Measurements from ENCODE around the gene SMYD1. TPM values are rescaled to one million over a fixed set of nuclear protein-coding genes. Genes with fewer than 3 reads are reported as not detected.
A peak's percentile ranks its signal among the peaks of the same experiment; 100 is the strongest.
"Not testable (repeated sequence)": the region's sequence is repeated elsewhere in the genome, so short reads cannot be mapped to it uniquely, and the experiment has no call there.

SMYD1 gene
- 0.87 TPM for polyA plus RNA-seq (2013, experiment 1 of 2; ENCODE audit: insufficient read length)
- 8.6 TPM for polyA plus RNA-seq (2013, experiment 2 of 2; ENCODE audit: insufficient read length)

- no peak for DNase-seq
Measured at GRCh38 chr2:88067598-88067997, at the start of gene SMYD1. Gene SMYD1, plus strand, starts transcription at chr2:88067825. Its CDS starts 40 bp downstream, at chr2:88067865.

DNA sequence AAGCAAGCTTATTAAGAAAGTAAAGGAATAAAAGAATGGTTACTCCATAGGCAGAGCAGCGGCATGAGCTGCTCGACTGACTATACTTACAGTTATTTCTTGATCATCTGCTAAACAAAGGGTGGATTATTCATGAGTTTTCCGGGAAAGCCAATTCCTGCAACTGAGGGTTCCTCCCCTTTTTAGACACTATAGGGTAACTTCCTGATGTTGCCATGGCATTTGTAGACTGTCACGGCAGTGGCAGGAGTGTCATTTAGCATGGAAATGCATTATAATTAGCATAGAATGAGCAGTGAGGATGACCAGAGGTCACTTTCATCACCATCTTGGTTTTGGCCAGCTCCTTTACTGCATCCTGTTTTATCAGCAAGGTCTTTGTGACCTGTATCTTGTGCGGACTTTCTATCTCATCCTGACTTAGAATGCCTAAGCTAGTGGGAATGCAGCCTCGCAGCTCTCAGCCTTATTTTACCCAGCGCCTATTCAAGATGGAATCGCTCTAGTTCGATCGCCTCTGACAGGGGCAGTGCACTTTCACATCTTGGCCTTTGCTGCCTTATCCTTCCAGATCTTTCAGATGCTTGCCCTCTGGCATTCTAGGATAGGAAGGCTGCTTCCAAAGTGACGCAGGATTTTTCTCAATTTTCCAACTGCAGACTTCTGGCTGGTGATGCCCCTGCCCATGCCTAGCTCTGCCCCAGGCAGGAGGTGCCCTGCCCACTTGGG is 49.4 kb upstream of the SMYD1 start:
- DNase-seq, result not testable (repeated sequence)

- DNase-seq, result no peak
Measured at GRCh38 chr2:88018909-88019308, 48.7 kb upstream of the SMYD1 start.

GRCh38 chr2:88019985-88020384 is 47.6 kb upstream of the SMYD1 start:
- DNase-seq, result no peak

GRCh38 chr2:88022669-88022921 is 45.0 kb upstream of the SMYD1 start:
- DNase-seq, result no peak

DNA sequence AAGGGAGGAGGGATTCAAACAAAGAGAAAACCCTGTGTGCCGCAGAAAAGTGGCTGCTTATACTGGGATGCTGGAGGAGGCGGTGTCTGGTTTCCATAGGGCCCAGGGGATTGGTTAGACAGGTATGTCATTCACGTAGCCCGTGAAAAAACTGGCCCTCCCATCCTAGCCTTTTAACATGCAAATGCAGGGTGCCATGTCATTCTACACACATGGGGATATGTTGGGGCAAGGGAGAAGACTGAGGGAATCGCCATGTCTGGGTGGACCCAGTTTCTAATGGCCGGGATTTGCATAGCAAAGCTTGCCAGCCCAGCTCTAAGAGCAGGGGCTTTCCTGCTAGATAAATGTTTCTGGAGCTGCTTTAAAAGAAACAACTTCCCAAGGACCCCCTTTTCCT is 43.1 kb upstream of the SMYD1 start:
- DNase-seq, result no peak

DNA sequence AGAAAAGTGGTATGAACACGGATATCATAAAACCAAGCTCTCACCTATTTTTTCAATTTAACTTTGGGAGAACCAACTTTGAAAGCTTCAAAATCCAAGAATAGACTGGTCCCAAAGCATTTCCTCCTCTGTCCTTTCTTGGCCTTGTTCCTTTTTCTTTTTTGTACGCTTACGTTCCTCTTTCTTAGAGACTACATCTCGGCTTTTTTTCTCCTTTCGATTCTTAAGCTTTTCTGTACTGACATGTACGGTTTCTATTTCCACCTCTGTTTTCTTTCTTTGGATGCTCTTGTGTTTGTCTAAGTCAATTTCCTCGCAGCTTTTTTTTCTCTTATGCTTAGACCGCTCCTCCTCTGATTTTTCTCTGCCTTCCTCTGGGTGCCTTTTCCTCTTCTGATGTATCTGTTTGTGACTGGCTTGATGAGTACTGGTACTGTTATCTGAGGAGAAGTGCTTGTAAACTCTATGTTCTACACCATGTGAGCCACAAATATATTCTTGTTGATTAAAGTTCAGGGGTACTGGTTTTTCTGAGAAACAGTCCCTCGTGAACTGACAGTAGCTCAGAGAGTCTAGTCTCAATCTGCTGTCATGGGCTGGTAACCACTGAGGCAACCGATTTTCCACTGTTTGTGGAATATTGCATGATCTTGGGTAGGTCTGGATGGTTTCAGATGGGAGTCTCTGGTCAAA is 39.8 kb upstream of the SMYD1 start:
- no peak for DNase-seq

DNA sequence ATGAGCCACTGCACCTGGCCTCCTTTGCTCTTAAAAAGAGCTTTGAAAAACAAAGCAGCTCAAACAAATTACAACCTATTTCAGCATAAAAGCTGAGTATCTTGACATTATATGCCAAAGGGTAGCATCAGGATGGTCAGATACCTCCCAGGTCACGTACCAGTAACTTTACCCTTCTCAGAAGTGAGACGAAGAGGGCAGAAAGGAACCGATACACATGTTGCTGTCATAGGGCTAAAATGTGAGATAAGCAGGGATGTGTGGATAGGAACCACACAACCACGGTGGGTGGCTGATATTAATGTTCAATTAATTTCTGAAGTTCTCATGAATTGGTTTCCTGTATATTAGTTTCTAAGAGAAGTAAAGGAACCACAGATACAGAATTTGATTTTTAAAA is 38.7 kb upstream of the SMYD1 start:
- DNase-seq, result no peak

DNA sequence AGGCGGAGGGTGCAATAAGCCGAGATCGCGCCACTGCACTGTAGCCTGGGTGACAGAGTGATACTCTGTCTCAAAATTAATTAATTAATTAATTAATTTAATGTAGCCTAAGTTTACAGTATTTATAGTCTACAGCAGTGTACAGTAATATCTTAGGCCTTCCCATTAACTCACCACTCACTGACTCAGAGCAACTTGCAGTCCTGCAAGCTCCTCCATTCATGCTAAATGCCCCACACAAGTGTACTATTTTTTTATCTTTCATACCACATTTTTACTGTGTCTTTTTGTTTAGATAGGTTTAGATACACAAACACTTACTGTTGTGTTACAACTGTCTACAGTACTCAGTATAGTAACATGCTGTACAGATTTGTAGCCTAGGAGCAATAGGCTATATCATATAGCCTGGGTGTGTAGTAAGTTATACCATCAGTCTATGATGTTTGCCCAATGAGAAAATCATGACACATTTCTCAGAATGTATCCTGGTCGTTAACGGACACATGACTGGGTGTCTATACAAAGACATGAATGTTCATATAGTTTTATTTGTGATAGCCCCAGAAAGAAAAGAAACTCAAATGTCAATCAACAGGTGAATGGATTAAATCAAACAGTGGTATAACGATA is 35.4 kb upstream of the SMYD1 start:
- DNase-seq, result no peak

DNA sequence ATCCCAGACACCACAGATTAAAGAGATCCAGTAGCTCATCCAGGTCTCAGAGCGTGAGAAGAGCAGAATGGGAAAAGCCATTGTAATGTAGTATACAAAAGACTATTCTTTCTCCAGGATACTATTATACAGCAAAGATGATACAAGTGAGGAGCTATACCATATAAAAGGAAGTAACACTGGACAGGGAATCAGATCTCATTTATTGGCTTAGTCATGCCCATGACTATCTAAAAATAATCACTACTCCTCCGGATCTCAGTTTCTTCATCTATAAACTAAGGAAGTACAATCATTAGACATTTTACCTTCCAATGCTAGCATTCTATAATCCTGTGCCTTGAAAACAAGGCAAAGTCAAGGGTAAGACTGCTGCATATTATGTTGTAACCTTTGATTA is 31.4 kb upstream of the SMYD1 start:
- no peak for DNase-seq

DNA sequence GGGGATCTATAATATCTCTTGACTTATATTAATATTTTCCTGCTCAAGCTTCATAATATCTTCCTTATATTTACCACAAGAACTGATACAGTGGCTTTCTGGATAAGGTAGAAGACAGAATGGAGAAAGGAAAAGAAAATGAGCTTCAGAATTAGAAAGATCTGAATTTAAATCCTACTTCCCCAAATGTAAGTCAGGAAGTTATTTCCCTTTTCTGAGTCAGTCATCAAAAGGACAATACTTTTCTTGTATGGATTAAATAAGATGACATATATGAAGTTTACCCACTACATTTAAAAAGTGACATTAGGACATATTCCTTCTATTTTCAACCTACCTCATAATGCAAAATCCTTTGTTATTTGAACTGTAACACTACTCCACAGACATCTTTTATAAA is 31.0 kb upstream of the SMYD1 start:
- no peak for DNase-seq

DNA sequence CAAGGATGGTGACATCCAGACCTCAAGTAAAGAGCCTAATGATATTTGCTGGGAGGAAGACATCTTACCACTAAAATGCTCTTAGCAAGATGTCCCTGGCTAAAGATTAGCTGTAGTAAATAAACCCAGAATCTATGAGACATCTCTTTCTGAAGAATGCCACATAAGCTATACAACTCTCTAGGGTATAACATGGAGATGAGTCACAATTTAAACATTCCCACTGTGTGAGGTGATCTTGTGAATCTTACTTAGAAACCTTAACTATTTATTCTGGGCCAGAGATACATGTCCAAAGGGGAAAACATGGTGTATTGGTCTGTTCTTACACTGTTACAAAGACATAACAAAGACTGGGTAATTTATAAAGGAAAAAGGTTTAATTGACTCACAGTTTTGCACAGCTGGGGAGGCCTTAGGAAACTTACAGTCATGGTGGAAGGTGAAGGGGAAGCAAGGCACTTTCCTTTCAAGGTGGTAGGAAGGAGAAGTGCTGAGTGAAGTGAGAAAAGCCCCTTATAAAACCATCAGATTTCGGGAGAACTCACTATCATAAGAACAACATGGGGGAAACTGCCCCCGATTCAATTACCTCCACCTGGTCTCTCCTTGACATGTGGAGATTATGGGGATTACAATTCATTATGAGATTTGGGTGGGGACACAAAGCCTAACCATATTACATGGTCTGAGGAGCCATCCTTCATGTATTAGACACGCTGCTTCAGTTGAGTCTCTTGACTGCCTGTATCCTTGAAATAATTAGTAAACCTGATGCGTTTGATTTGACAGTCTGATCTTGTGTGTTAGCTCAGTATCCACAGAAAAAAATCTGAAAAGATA is 29.1 kb upstream of the SMYD1 start:
- DNase-seq, result peak; percentile 95

DNA sequence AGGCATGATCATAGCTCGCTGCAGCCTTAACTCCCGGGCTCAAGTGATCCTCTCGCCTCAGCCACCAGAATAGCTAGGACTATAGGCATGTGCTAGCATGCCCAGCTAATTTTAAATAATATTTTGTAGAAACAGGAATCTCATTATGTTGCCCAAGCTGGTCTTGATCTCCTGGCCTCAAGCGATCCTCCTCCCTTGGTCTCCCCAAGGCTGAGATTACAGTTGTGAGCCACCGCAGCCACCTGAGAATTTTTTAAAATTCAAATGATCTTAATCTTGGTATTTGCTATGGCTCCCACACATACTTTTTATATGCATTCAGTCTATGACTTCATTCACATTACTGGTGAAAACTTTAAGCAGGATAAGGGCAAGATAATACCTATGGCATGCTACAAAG is 25.1 kb upstream of the SMYD1 start:
- no peak for DNase-seq

GRCh38 chr2:88045561-88045960 is 22.1 kb upstream of the SMYD1 start:
- not testable (repeated sequence) for DNase-seq

GRCh38 chr2:88048541-88048940 is 19.1 kb upstream of the SMYD1 start:
- DNase-seq, result no peak

GRCh38 chr2:88049622-88050021 is 18.0 kb upstream of the SMYD1 start:
- DNase-seq, result no peak

DNA sequence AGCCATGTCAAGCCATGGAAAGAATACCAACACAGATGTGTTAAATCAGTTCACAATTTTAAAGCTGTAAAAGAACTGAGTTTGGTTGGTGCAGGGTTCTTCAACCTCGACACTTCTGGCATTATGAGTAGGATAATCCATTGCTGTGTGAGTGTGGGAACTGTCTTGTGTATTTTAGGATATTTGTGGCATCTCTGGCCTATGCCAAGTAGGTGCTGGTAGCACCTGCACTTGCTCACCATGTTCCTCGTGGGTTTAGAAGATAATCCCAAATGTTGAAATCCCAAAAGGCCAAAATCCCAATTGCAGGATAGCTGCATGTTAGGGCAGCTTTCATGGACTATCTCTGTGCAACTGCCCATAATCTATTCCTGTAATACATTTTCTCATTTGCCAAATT is 15.8 kb upstream of the SMYD1 start:
- DNase-seq, result no peak

DNA sequence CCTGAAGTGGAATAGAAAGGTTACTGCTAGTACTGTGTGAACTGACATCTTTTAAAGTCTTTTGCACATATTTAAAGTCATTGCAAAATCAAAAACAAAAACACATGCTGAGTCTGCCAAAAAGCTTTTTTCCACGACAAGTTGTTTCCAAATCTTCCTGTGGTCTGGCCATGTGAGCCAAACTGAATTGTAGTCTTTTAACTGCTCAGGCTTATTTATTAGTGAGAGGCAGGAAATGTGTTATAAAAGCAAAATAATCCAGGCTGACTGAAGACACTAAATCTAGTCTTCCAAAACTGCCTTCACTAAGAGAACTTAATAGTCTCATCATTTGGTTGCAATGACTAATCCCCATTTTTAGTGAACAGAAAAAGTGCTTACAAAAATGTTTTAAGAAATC is 14.3 kb upstream of the SMYD1 start:
- DNase-seq, result peak; percentile 14

GRCh38 chr2:88053934-88054781 is 13.5 kb upstream of the SMYD1 start:
- no peak for DNase-seq

DNA sequence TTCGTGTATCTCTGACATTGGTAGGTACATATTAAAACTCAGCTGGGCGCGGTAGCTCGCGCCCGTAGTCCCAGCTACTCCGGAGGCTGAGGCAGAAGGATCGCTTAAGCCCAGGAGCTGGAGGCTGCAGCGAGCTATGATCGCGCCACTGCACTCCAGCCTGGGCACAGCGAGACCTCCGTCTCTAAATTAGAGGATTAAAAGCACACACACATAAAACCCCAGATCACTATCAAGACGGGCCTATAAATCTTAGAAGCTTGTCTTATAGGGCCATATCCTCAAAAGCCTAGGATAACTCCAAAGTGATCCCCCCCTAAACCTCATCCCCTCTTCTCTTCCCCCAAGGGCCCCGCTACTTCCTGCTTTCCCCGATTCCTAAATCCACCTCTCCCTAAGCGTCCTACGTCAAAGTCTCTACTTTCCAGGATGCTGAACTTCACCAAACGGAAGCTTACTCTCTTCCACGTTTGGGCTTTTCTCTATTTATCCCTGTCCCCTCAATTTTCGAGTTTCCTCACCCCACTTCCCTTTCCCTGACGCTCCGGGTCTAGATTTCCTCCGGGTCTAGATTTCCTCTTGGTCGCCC is 12.7 kb upstream of the SMYD1 start:
- peak; percentile 29 for DNase-seq

- peak; percentile 96 for DNase-seq
Measured at GRCh38 chr2:88055371-88056128, 12.1 kb upstream of the SMYD1 start, which contains the start of gene KRCC1. Gene KRCC1, minus strand, starts transcription at chr2:88055783. Its CDS starts 27,220 bp downstream, at chr2:88028563.

Data from fibroblast of skin of scalp (primary cell).